ENCODE data around the gene RPS6KL1. TPM values are rescaled to one million over a fixed set of nuclear protein-coding genes. Genes with fewer than 3 reads are reported as not detected.
"Not testable (repeated sequence)": the region's sequence is repeated elsewhere in the genome, so short reads cannot be mapped to it uniquely, and the experiment has no call there.

RPS6KL1 gene
- polyA plus RNA-seq, 2 of the 4 experiments (the other 2 are of a cell fraction): 0.32 to 0.99 TPM

DNA sequence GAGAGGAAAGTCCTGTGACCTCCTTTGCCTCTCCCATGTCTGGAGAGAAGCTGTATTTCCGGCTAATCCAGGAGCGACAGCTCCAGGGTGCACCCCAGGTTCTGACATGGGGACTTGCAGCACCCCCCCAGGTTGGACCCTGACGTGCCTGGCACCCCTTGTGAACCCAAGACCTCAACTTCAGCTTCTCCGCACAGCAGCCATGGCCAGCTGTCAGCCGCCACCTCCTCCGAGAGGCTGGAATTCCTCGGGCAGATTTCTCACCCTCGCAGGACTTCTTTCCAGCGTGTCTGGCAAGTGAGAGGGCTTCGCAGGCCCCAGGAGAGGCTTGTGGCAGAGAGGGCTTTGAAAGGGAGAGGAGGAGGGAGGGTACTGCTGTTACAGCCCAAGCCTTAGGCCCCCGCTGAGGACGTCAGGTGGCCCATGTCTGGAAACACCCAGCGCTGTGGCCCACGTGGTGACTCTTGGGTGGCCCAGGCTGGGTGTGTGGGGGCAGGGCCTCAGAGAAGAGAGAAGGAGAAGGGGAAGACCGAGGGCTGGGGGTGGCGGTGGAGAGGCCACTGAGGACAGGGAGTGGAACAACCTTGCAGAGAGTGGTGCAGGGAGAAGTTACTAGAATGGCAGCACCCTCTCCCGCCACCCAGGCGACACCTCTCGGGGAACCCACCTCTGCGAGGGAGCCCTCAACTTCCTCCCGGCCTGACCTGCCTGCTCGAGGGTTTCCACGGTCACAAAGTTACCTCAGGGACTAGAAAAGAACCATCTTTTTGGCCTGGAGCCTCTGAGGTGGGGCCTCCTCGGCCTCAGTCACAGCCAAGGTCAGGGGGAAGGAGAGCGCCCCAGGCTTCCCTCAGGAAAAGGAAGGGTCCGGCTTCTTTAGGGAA, 11.7 kb upstream of the RPS6KL1 start (continued):
- no peak for TF ChIP-seq RCOR1 (IDR thresholded peaks at IDR 0.05; ENCODE audit: low read depth, low read length)
- TF ChIP-seq GATA3 (IDR thresholded peaks at IDR 0.05; ENCODE audit: borderline replicate concordance): no peak
- TF ChIP-seq RNF2 (IDR thresholded peaks at IDR 0.05; ENCODE audit: borderline replicate concordance, low read depth): no peak

DNA sequence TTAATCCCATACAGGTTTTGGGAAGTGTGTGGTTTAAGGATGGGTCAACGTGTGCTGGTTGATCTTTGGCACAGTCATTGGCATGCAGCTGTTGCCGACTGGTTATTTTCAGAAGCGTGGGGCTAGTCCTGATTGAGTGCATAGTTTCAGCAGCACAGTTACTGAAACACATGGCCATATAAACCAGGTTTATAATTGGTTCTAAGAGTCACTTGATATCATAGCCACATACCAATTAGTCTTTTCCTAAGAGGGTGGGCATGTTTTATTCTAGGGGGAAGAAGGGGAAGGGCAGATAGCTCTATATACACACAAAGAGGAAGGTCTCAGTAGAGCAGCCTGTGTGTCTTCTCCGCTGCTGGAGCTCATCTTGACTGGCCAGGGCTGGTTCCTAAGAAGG, 11.0 kb upstream of the RPS6KL1 start:
- TF ChIP-seq JUN (IDR thresholded peaks at IDR 0.05) (no peak), SMC3 (IDR thresholded peaks at IDR 0.05) (no peak), BHLHE40 (IDR thresholded peaks at IDR 0.05; ENCODE audit: low read depth, low read length) (no peak), BCL3 (IDR thresholded peaks at IDR 0.05) (no peak), ZFP36 (IDR thresholded peaks at IDR 0.05; ENCODE audit: borderline replicate concordance, partially characterized antibody) (no peak)
- TF ChIP-seq, protein P1, sequence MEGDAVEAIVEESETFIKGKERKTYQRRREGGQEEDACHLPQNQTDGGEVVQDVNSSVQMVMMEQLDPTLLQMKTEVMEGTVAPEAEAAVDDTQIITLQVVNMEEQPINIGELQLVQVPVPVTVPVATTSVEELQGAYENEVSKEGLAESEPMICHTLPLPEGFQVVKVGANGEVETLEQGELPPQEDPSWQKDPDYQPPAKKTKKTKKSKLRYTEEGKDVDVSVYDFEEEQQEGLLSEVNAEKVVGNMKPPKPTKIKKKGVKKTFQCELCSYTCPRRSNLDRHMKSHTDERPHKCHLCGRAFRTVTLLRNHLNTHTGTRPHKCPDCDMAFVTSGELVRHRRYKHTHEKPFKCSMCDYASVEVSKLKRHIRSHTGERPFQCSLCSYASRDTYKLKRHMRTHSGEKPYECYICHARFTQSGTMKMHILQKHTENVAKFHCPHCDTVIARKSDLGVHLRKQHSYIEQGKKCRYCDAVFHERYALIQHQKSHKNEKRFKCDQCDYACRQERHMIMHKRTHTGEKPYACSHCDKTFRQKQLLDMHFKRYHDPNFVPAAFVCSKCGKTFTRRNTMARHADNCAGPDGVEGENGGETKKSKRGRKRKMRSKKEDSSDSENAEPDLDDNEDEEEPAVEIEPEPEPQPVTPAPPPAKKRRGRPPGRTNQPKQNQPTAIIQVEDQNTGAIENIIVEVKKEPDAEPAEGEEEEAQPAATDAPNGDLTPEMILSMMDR (IDR thresholded peaks at IDR 0.05): no peak
- Histone ChIP-seq H3K27ac (no peak overlapping the region), H3K4me3 (no peak overlapping the region), H3K4me1 (peaks cover 3% of the 10 kb centered on the region; the same call in 1 of the 3 replicates), H3K9me3 (no peaks in the 10 kb centered on the region), H3K4me2 (no peak overlapping the region)
- DNase-seq (ENCODE audit: low read depth in 1 of 2, low spot score in 1 of 2) (no peak), FAIRE-seq (no peak), ATAC-seq (peak in 1 of 2 experiments; percentile 28; a peak in 1 of 6 replicates)
- ChIA-PET CTCF (interaction anchor here (0.8 to 6.2 kb wide), 6 partner anchors 13 to 154 kb away, joined by 3 to 50 read pairs (median 4); no protein-coding TSS in a partner anchor), POLR2A (no interaction called here)
- WGBS (ENCODE audit: missing lambda C conversion rate): 50% methylated on average over 4 of the region's 4 CpGs

GRCh38 chr14:74932936-74933335, 9.9 kb upstream of the RPS6KL1 start:
- DNase-seq (ENCODE audit: low read depth in 1 of 2, low spot score in 1 of 2); FAIRE-seq; H3K4me2 ChIP-seq; H3K4me1 ChIP-seq; H3K9me3 ChIP-seq; POLR2A ChIA-PET; ATAC-seq; H3K4me3 ChIP-seq; H3K27ac ChIP-seq: not testable (repeated sequence)
- CTCF ChIA-PET: interaction anchor here (6.2 kb wide), 1 partner anchor 14 kb away, joined by 50 read pairs; no protein-coding TSS in a partner anchor
- WGBS (ENCODE audit: missing lambda C conversion rate): 74% methylated on average over 4 of the region's 4 CpGs

DNA sequence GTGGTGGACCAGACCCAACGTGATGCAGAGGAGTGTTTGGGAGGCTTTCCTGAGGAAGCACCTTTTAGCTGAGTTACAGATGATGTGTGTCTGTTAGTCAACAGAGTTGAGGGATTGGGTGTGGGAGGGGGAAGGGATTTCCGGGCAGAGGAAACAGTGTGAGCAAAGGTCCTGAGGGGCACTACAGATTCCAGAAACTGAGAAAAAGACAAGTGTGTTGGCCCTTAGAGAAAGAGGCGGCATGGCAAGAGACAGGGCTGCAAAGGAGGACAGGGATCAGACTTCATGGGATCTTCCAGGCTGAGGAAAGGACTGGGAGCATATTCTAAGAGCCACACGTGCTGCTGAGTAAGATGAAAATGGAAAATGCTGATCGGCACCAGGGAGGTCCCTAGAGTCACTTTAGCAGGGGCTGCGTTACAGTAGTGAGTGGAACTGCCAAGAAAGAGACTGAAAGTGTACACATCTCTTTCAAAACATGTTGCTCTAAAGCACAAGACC, 9.4 kb upstream of the RPS6KL1 start:
- no peak for TF ChIP-seq NR3C1 (IDR thresholded peaks at IDR 0.05)
- no peak for TF ChIP-seq SREBF2 (IDR thresholded peaks at IDR 0.05)
- no peak for TF ChIP-seq RFX5 (IDR thresholded peaks at IDR 0.05)
- TF ChIP-seq ZNF302 (CRISPR knock-in tag; IDR thresholded peaks at IDR 0.05): no peak
- TF ChIP-seq CHD4 (IDR thresholded peaks at IDR 0.05; ENCODE audit: borderline replicate concordance): no peak
- TF ChIP-seq HOXA7 (CRISPR knock-in tag; IDR thresholded peaks at IDR 0.05): no peak
- no peak for TF ChIP-seq ZFP36 (IDR thresholded peaks at IDR 0.05; ENCODE audit: borderline replicate concordance, partially characterized antibody)
- no peak for TF ChIP-seq RARB (CRISPR knock-in tag; IDR thresholded peaks at IDR 0.05)
- no peak for TF ChIP-seq MAZ (IDR thresholded peaks at IDR 0.05; ENCODE audit: borderline replicate concordance, low read depth, low read length)
- no peak for TF ChIP-seq FOSL2 (IDR thresholded peaks at IDR 0.05)
- TF ChIP-seq FOSL2 (CRISPR knock-in tag; IDR thresholded peaks at IDR 0.05): no peak
- TF ChIP-seq MAFK (IDR thresholded peaks at IDR 0.05; ENCODE audit: partially characterized antibody): no peak
- no peak for TF ChIP-seq EHMT2 (IDR thresholded peaks at IDR 0.05; ENCODE audit: low read depth)
- no peak for TF ChIP-seq MYC (IDR thresholded peaks at IDR 0.05; ENCODE audit: borderline replicate concordance, low read length)
- no peaks in the 10 kb centered on the region for H3K9me3 ChIP-seq
- ChIA-PET POLR2A (no interaction called here), CTCF (interaction anchor here (1.5 to 4.7 kb wide), 2 partner anchors 14 to 156 kb away, joined by 7 to 33 read pairs; no protein-coding TSS in a partner anchor)
- 25% methylated on average over 6 of the region's 6 CpGs for WGBS (ENCODE audit: missing lambda C conversion rate)
- H3K4me1 ChIP-seq: peaks cover 3% of the 10 kb centered on the region; the same call in 1 of the 3 replicates
- H3K4me2 ChIP-seq: 0 out of 3 replicates have a peak overlapping the region, but pooled peaks have one; percentile 18
- ATAC-seq (peak in 1 of 2 experiments; percentile 51; a peak in 3 of 6 replicates), FAIRE-seq (no peak), DNase-seq (ENCODE audit: low read depth in 1 of 2, low spot score in 1 of 2) (no peak)
- peak overlapping the region in 1 of 2 experiments; percentile 31; a peak in 1 of 6 replicates for H3K27ac ChIP-seq
- no peak overlapping the region for H3K4me3 ChIP-seq

GRCh38 chr14:74931744-74932143, 8.7 kb upstream of the RPS6KL1 start:
- H3K4me3 ChIP-seq; FAIRE-seq; H3K4me2 ChIP-seq; ATAC-seq; H3K4me1 ChIP-seq; DNase-seq (ENCODE audit: low read depth in 1 of 2, low spot score in 1 of 2); H3K9me3 ChIP-seq; H3K27ac ChIP-seq: not testable (repeated sequence)
- ChIA-PET POLR2A (interaction anchor here (0.8 kb wide), 1 partner anchor 132 kb away, joined by 4 read pairs; the partner anchor contains the start of gene ACYP1), CTCF (interaction anchor here (0.9 to 4.7 kb wide), 6 partner anchors 8 to 157 kb away, joined by 3 to 33 read pairs (median 6); no protein-coding TSS in a partner anchor)
- WGBS (ENCODE audit: missing lambda C conversion rate): 78% methylated on average over 9 of the region's 9 CpGs

All from A549 (cell line).